Measurements from ENCODE around the gene TMEM25. TPM values are rescaled to one million over a fixed set of nuclear protein-coding genes. Genes with fewer than 3 reads are reported as not detected.
"Not testable (repeated sequence)": the region's sequence is repeated elsewhere in the genome, so short reads cannot be mapped to it uniquely, and the experiment has no call there.

The TMEM25 gene
- polyA plus RNA-seq (ENCODE audit: insufficient read length in 3 of 3) = 10 to 100 TPM; 31.7 to 42.8 (median 33.9) TPM
- long read RNA-seq, donor 1, partial matches to known transcripts = 6 of 40 reads
- long read RNA-seq, donor 1, other reads (novel, unspliced or antisense) = 30 of 40 reads
- long read RNA-seq, donor 2, partial matches to known transcripts = 0 of 32 reads
- long read RNA-seq, donor 2, other reads (novel, unspliced or antisense) = 25 of 32 reads
- long read RNA-seq, donor 3, partial matches to known transcripts = 0 of 5 reads
- long read RNA-seq, donor 3, other reads (novel, unspliced or antisense) = 0 of 5 reads
- long read RNA-seq, donor 4, partial matches to known transcripts = 0 of 23 reads
- long read RNA-seq, donor 4, other reads (novel, unspliced or antisense) = 17 of 23 reads
- long read RNA-seq, donor 5, partial matches to known transcripts = 0 of 2 reads
- long read RNA-seq, donor 5, other reads (novel, unspliced or antisense) = 0 of 2 reads
- long read RNA-seq, donor 6, partial matches to known transcripts = 0 of 21 reads
- long read RNA-seq, donor 6, other reads (novel, unspliced or antisense) = 16 of 21 reads
- long read RNA-seq, donor 7, transcript TMEM25-201 (9 exons, 2,409 nt) = major isoform, 5 of 29 reads
- long read RNA-seq, donor 7, partial matches to known transcripts = 7 of 29 reads
- long read RNA-seq, donor 7, other reads (novel, unspliced or antisense) = 12 of 29 reads
- long read RNA-seq, donor 8 = 0 reads
- long read RNA-seq, donor 9, partial matches to known transcripts = 6 of 7 reads
- long read RNA-seq, donor 9, other reads (novel, unspliced or antisense) = 0 of 7 reads
- long read RNA-seq, donor 10, transcript TMEM25-201 (9 exons, 2,409 nt) = major isoform, 5 of 18 reads
- long read RNA-seq, donor 10, partial matches to known transcripts = 9 of 18 reads
- long read RNA-seq, donor 10, other reads (novel, unspliced or antisense) = 0 of 18 reads
- long read RNA-seq, donor 11, partial matches to known transcripts = 0 of 13 reads
- long read RNA-seq, donor 11, other reads (novel, unspliced or antisense) = 8 of 13 reads
- long read RNA-seq, donor 12, partial matches to known transcripts = 6 of 40 reads
- long read RNA-seq, donor 12, other reads (novel, unspliced or antisense) = 28 of 40 reads
- long read RNA-seq, donor 13, partial matches to known transcripts = 0 of 4 reads
- long read RNA-seq, donor 13, other reads (novel, unspliced or antisense) = 0 of 4 reads
- long read RNA-seq, donor 14 = 0 reads
- long read RNA-seq, donor 15, partial matches to known transcripts = 13 of 20 reads
- long read RNA-seq, donor 15, other reads (novel, unspliced or antisense) = 0 of 20 reads
- long read RNA-seq, donor 16, partial matches to known transcripts = 11 of 18 reads
- long read RNA-seq, donor 16, other reads (novel, unspliced or antisense) = 0 of 18 reads

DNA sequence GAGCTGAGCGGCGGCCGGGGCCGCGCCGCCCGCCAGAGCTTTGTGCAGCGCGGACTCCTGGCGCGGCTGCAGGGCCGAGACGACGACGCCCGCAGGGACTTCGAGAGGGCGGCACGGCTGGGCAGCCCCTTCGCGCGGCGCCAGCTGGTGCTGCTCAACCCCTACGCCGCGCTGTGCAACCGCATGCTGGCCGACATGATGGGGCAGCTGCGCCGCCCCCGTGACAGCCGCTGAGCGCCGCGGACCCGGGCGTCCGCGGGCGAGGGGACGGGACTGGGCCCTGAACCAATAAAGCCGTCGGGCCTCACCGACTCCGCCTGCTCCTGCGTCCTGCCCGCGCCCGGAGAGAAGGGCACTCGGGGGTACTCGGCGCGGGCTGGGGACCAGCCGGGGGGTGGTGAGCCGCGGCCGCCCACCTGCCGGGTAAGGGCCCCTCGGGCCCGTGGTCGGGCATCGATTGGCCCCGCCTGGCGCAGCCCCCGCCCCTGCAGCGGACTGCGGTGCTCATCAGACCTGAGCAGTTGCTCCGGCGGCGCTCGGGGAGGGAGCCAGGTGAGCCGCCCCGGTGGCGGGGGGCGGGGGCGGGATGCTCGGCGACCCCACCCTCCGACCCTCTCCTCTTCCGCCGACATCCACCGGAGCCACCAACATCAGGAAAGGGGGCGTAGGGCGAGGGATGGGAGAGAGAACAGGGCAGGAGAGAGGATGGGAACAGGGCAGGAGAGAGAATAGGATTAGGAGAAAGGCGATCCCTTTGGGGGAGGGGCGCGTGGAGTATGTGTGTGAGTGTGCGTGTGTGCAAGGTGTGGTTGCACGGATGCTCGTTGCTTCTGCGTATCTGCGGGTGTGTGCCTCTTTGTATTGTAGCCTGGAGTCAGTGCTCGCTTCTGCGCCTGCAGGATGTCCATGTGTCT lies at the start of gene TMEM25:
TSS of gene TMEM25 (plus strand) at position 510 of the 914 bp plus-strand sequence. CDS start 610 bp downstream, outside the sequence.
- DNase-seq = peak; percentile 62

DNA sequence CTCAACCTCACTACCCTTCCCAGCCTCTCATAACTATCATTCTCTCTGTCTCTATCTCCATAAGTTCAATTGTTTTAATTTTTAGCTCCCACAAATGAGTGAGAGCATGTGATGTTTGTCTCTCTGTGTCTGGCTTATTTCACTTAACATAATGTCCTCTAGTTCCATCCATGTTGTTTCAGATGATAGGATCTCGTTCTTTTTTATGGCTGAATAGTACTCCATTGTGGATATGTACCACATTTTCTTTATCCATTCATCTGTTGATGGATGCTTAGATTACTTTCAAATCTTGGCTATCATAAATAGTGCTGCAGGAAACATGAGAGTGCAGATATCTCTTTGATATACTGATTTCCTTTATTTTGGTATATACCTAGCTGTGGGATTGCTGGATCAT lies 49.8 kb upstream of the TMEM25 start:
- DNase-seq = not testable (repeated sequence)

DNA sequence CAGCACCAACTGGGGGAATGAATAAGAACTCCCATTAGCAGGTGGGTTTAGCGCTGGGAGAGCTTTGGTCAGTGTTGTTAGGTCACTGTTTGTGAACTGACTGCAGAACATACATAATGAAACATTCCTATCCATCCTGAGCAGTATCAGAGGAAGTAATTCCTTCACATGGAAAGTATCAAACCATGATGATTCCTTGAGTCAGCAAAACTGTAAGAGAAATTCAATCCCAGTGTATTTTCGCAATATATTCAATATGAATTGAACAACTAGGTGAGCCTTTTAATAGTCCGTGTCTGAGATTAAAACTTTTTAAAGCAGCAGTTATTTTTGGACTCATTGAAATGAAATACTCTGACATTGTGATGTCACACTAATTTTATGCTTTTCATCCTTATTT lies 46.6 kb upstream of the TMEM25 start:
- DNase-seq = no peak

DNA sequence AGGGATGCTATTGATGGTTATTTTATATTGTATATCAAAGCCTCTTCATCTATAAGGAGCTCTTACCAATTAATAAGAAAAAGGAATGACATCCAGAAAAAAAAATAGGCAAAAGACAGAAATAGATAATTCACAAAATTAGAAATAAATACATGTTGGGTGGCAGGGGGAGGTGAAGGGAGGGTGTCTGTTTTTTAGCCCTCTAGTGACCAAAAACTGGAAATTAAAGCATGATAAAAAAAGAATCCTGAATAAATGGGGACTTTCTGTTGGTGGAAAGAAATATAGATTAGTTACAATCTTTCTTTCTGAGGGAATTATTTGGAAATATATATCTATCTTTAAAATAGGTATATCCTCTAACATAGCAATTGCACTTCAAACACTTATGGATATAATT lies 45.7 kb upstream of the TMEM25 start:
- no peak for DNase-seq

DNA sequence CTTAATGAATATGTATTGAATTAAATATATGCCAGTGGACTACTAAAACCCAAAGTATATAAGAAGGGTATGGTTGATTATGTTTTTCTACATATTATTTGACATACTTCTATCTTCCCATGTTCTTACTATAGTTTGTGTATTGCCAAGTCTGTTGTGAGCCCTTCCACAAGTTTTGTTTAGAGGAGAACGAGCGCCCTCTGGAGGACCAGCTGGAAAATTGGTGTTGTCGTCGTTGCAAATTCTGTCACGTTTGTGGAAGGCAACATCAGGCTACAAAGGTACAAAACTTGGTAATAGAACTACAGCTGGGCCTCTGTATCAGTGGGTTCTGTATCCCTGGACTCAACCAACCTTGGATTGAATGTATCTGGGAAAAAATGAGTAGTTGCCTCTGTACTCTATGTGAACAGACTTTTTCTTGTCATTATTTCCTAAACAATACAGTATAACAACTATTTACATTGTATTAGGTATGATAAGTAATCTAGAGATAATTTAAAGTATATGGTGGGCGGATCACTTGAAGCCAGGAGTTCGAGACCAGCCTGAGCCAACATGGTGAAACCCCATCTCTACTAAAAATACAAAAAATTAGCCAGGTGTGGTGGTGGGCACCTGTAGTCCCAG lies 42.4 kb upstream of the TMEM25 start:
- DNase-seq = peak; percentile 74

DNA sequence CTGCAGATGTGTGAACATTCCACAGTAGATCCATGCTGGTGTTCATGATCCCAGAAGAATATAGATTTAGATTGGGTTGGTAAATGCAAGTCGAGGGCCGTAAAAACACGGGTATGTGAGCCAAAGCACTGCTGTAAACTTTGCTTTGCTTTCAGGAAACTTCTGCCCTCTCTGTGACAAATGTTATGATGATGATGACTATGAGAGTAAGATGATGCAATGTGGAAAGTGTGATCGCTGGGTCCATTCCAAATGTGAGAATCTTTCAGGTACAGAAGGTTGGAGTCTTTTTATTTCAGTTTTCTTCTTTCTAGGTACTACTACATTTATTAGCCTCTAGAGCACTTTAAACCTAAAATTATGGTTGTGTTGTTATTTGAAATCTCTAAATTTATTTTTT lies 40.0 kb upstream of the TMEM25 start:
- DNase-seq = no peak

DNA sequence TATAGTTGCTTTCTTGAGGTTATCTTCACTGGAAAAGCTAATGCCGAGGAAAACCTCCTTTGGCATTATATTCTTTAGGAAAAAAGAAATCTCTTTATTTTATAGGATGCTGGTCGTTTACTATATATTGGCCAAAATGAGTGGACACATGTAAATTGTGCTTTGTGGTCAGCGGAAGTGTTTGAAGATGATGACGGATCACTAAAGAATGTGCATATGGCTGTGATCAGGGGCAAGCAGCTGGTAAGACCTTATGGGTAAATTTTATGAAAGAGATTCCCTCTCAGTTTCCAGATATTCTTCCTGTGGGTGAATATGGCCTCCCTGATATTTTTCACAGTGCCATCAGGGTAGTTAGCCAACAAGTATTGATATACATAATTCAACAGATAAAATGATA lies 33.2 kb upstream of the TMEM25 start:
- DNase-seq = no peak

DNA sequence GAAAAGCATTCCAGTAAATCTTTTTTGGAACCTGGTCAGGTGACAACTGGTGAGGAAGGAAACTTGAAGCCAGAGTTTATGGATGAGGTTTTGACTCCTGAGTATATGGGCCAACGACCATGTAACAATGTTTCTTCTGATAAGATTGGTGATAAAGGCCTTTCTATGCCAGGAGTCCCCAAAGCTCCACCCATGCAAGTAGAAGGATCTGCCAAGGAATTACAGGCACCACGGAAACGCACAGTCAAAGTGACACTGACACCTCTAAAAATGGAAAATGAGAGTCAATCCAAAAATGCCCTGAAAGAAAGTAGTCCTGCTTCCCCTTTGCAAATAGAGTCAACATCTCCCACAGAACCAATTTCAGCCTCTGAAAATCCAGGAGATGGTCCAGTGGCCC lies 27.8 kb upstream of the TMEM25 start:
- no peak for DNase-seq

DNA sequence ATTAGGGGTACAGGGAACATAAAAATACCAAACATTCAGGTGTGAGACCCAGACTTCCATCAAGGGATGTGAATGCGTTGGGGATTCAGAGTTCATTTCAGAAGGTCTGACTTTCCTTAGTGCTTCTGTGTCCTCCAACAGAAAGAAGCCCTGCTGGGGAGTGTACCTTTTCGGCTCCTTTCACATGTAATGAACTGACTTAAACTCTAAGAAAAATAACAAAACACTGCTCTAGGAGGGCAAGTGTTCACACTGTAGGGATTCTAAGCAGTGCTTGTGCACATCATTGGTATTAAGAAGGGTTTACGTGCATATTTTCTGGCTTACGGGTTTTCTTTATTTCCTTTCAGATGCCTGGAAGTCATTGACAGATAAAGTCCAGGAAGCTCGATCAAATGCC lies 19.4 kb upstream of the TMEM25 start:
- no peak for DNase-seq

DNA sequence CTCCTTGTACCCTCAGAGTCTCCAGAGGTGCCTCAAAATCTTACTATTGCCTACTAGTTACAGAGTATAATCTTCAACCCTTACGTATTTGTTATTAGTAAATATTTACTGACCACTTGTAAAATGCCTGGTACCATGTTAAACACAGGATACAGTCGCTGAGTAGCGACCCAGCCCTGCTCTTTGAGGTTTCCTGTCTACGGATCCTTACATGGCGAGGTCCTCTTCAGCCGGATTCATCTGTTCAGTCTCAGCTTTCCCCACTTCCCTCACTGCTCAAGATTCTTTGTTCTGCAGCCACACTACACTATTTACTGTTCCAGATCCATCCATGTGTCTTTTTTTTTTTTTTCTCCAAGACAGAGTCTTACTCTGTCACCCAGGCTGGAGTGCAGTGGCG lies 16.9 kb upstream of the TMEM25 start:
- no peak for DNase-seq

DNA sequence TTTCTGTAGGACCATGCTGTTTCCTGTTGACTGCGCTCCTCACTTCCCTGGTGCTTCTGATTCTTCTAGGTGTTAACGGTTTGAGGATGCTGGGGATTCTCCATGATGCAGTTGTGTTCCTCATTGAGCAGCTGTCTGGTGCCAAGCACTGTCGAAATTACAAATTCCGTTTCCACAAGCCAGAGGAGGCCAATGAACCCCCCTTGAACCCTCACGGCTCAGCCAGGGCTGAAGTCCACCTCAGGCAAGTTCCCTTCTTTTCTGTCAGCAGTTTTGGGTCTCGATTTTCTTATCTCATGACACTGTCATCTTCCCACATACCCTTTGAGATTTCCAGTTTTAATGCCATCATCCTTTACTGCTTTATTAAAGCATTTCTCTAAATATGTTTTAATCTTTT lies 11.4 kb upstream of the TMEM25 start:
- no peak for DNase-seq

DNA sequence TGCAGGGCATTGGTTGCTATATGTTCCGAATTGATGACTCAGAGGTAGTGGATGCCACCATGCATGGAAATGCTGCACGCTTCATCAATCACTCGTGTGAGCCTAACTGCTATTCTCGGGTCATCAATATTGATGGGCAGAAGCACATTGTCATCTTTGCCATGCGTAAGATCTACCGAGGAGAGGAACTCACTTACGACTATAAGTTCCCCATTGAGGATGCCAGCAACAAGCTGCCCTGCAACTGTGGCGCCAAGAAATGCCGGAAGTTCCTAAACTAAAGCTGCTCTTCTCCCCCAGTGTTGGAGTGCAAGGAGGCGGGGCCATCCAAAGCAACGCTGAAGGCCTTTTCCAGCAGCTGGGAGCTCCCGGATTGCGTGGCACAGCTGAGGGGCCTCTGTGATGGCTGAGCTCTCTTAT lies 9.1 kb upstream of the TMEM25 start:
- no peak for DNase-seq

DNA sequence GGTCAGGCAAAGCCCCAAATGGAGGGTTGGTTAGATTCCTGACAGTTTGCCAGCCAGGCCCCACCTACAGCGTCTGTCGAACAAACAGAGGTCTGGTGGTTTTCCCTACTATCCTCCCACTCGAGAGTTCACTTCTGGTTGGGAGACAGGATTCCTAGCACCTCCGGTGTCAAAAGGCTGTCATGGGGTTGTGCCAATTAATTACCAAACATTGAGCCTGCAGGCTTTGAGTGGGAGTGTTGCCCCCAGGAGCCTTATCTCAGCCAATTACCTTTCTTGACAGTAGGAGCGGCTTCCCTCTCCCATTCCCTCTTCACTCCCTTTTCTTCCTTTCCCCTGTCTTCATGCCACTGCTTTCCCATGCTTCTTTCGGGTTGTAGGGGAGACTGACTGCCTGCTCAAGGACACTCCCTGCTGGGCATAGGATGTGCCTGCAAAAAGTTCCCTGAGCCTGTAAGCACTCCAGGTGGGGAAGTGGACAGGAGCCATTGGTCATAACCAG lies 8.4 kb upstream of the TMEM25 start:
- DNase-seq = peak; percentile 19

DNA sequence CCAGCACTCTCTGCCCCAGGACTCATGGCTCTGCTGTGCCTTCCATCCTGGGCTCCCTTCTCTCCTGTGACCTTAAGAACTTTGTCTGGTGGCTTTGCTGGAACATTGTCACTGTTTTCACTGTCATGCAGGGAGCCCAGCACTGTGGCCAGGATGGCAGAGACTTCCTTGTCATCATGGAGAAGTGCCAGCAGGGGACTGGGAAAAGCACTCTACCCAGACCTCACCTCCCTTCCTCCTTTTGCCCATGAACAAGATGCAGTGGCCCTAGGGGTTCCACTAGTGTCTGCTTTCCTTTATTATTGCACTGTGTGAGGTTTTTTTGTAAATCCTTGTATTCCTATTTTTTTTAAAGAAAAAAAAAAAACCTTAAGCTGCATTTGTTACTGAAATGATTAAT lies 6.6 kb upstream of the TMEM25 start:
- no peak for DNase-seq

DNA sequence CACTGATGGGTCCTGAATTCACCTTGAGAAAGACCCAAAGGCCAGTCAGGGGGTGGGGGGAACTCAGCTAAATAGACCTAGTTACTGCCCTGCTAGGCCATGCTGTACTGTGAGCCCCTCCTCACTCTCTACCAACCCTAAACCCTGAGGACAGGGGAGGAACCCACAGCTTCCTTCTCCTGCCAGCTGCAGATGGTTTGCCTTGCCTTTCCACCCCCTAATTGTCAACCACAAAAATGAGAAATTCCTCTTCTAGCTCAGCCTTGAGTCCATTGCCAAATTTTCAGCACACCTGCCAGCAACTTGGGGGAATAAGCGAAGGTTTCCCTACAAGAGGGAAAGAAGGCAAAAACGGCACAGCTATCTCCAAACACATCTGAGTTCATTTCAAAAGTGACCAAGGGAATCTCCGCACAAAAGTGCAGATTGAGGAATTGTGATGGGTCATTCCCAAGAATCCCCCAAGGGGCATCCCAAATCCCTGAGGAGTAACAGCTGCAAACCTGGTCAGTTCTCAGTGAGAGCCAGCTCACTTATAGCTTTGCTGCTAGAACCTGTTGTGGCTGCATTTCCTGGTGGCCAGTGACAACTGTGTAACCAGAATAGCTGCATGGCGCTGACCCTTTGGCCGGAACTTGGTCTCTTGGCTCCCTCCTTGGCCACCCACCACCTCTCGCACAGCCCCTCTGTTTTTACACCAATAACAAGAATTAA lies 6.1 kb upstream of the TMEM25 start:
- no peak for DNase-seq

DNA sequence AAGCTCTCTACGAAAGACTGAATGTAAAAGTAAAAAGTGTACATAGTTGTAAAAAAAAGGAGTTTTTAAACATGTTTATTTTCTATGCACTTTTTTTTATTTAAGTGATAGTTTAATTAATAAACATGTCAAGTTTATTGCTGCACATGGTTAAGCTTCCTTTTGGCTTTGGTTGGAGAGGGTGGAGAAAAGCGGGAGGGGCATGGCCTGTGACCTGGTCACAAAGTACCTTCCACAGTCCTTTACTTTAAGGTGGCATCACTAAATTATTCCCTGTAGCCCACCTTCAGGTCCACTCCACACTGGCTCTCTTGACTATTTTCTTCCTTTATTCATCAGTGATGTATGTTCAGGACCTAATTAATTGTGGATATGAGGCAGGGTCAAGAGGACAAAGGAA lies 4.3 kb upstream of the TMEM25 start:
- DNase-seq = no peak

DNA sequence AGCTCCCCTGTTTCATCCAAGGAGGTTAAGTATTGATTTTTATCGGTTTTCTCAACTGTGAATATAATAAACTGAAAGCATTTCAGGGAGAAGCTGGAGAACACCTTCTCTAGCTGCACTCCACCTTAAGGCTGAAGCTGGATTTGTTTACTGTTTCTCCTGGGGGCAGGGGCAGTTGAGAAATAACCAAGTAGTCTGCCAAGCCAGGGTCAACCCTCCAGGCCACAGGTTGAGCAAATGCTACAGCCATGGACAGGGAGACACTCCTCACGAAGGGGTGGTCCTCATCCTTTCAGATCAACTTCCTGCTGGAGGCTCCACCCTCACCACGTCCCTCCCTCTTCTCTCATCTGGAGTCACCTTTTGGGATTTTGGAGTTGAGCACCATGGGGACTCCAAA lies 3.9 kb upstream of the TMEM25 start, which contains the start of gene TTC36:
TSS of gene TTC36 (plus strand) at position 366 of the 400 bp plus-strand sequence. CDS start at position 387, 21 bp downstream.
- DNase-seq = no peak

DNA sequence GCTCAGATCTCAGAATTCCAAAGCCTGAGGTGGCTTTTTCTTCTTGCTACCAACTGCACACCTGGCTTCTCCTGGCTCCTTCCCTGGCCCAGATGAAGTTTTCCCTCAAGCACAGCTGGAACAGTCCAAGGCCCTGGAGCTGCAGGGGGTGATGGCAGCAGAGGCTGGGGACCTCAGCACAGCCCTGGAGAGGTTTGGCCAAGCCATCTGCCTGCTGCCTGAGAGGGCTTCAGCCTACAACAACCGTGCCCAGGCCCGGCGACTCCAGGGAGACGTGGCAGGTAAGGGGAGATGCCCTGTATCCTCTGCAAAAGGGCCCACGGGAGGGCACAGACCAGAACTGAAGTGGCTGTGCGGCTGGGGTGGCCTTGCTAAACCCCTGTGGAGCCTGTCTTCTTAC lies 2.5 kb upstream of the TMEM25 start:
- no peak for DNase-seq

DNA sequence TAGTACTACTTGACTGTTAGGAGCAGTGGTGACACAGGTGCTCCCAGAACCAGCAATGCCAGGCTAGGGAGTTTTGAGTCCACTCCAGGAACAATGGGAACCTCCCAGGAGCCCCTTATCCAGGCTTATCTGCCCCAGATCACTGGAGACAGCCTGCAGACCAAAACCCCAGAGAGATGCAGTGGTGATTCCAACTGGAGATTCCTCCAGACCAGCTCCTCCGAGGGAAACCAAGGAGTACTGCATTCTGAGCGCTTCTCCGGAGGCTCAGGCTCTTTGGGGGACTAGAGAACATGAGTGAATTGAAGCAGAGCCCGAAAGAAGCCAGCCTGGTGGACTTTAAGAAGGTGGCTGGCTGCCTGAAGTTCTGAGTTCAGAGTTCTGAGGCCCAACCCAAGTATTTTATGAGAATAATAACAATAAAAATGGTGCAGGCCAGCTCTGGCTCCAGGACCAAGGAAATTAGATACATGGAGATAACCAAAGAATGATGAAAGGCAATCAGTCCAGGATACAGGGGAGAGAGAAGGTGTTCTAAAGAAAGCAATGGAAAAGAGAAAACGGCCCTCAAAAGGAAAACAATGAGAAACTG lies 1.3 kb upstream of the TMEM25 start:
- no peak for DNase-seq
